HCT116 (cell line): Measurements from ENCODE around the gene KCNK15. TPM values are rescaled to one million over a fixed set of nuclear protein-coding genes. Genes with fewer than 3 reads are reported as not detected.

ENCODE experiments used
- ATAC-seq: fragments of 200-7000 bp; cut with Tn5 transposase; 2 replicates; pipeline ENCODE4 v1.9.1; 2020; ENCODE audit warnings: mild to moderate bottlenecking, moderate library complexity
- BruUV-seq: library from RNA; stranded (reverse); fragments of 400-500 nt; replicated peaks from 2 replicates; lab custom pipeline; 2021; lab: Mats Ljungman, UMichigan
- CTCF ChIA-PET: fragments of 300-600 bp; sonication (Branson Sonifier 250); formaldehyde crosslinking; loops from one replicate; lab custom pipeline; 2021; ENCODE audit warnings: antibody characterized with exemption; lab: Charles Lee
- POLR2A ChIA-PET: fragments of 300-600, 350-600 bp; sonication (Branson Sonifier 250); formaldehyde crosslinking; loops from one replicate; lab custom pipeline; 2021; ENCODE audit warnings: antibody characterized with exemption; lab: Charles Lee
- RAD21 ChIA-PET, 2 experiments: fragments of 300-600 bp; sonication (Branson Sonifier 250); formaldehyde crosslinking; loops; one replicate each; lab custom pipeline; 2023; ENCODE audit warnings: low total read pairs in 2 of 2; ENCODE audit not compliant: uncharacterized antibody in 2 of 2, unreplicated experiment in 2 of 2, low non-redundant PET in 1 of 2; lab: Charles Lee
- DNase-seq: peaks from one replicate; pipeline ENCODE4 v3.0.0-alpha.2; 2010; ENCODE audit warnings: low read depth, low spot score
- H2AFZ ChIP-seq: fragments of 200-600 bp; shearing (Covaris generic), sonication (generic); 2 replicates; pipeline ENCODE4 v1.6.1; 2017; ENCODE audit warnings: low read depth, mixed run types, mixed read lengths, antibody characterized with exemption, low read length; ENCODE audit not compliant: poor library complexity, severe bottlenecking
- H3K27ac ChIP-seq: 2 replicates; pipeline ENCODE4 v1.5.1; 2012; ENCODE audit warnings: low read depth, low read length
- H3K27me3 ChIP-seq: fragments of 200-600 bp; sonication (generic); 2 replicates; pipeline ENCODE4 v1.6.1; 2016; ENCODE audit warnings: mixed run types, low read length, mixed read lengths; ENCODE audit not compliant: insufficient read depth
- H3K36me3 ChIP-seq, 2 experiments: fragments of 200-500 bp in 1 of 2; fragments of 200-600 bp in 1 of 2; sonication (Bioruptor generic) in 1 of 2; sonication (generic) in 1 of 2; 2 replicates each; pipeline versions ENCODE4 v1.5.1 to v1.6.1; 2014 to 2016; ENCODE audit warnings: low read length in 2 of 2, inconsistent platforms in 1 of 2, mixed read lengths in 1 of 2, mixed run types in 1 of 2; ENCODE audit not compliant: insufficient read depth in 2 of 2, control insufficient read depth in 1 of 2
- H3K4me1 ChIP-seq, 2 experiments: fragments of 200-600 bp in 1 of 2; sonication (generic) in 1 of 2; 2 replicates each; pipeline versions ENCODE4 v1.5.1 to v1.6.1; 2012 to 2017; ENCODE audit warnings: low read length in 2 of 2, inconsistent platforms in 1 of 2, mild to moderate bottlenecking in 1 of 2, mixed read lengths in 1 of 2, mixed run types in 1 of 2, moderate library complexity in 1 of 2; ENCODE audit not compliant: insufficient read depth in 2 of 2, control insufficient read depth in 1 of 2
- H3K4me2 ChIP-seq: fragments of 200-600 bp; sonication (generic); 2 replicates; pipeline ENCODE4 v1.6.1; 2017; ENCODE audit warnings: mixed run types, low read length, mixed read lengths
- H3K4me3 ChIP-seq, 2 experiments: fragments of 200-600 bp in 1 of 2; sonication (generic) in 1 of 2; replicated peaks in 1 of 2; 2 replicates each; pipeline ENCODE4 v1.5.1; 2011 to 2016; ENCODE audit warnings: low read length in 2 of 2, control low read depth in 1 of 2, low read depth in 1 of 2, mild to moderate bottlenecking in 1 of 2, mixed read lengths in 1 of 2, mixed run types in 1 of 2
- H3K79me2 ChIP-seq: fragments of 200-600 bp; sonication (generic); 2 replicates; pipeline ENCODE4 v1.6.1; 2017; ENCODE audit warnings: mild to moderate bottlenecking, mixed run types, low read length, moderate library complexity, mixed read lengths; ENCODE audit not compliant: insufficient read depth
- H3K9ac ChIP-seq: fragments of 200-600 bp; sonication (generic); 2 replicates; pipeline ENCODE4 v1.6.1; 2016; ENCODE audit warnings: low read length, mixed read lengths
- H3K9me2 ChIP-seq: fragments of 200-600 bp; sonication (generic), shearing (Covaris generic); 2 replicates; pipeline ENCODE4 v1.6.1; 2017; ENCODE audit warnings: mixed run types, mild to moderate bottlenecking, moderate library complexity; ENCODE audit not compliant: insufficient read depth
- H3K9me3 ChIP-seq, 2 experiments: fragments of 200-500 bp in 1 of 2; fragments of 200-600 bp in 1 of 2; sonication (Bioruptor generic) in 1 of 2; sonication (generic) in 1 of 2; 2 replicates each; pipeline ENCODE4 v1.6.1; 2014 to 2017; ENCODE audit warnings: low read length in 2 of 2, mixed read lengths in 2 of 2, inconsistent platforms in 1 of 2, low read depth in 1 of 2, mild to moderate bottlenecking in 1 of 2, mixed run types in 1 of 2, moderate library complexity in 1 of 2; ENCODE audit not compliant: control insufficient read depth in 1 of 2, insufficient read depth in 1 of 2
- H4K20me1 ChIP-seq: fragments of 200-600 bp; sonication (generic), shearing (Covaris generic); 2 replicates; pipeline ENCODE4 v1.6.1; 2017; ENCODE audit warnings: mixed run types, mild to moderate bottlenecking, moderate library complexity; ENCODE audit not compliant: insufficient read depth
- CEBPB ChIP-seq: IDR thresholded peaks from 2 replicates; pipeline ENCODE4 v1.6.1; 2012; ENCODE audit warnings: low read depth
- CTCF ChIP-seq, 3 experiments: fragments of 200-600 bp in 1 of 3; sonication (generic) in 1 of 3; IDR thresholded peaks in 2 of 3; conservative IDR thresholded peaks in 1 of 3; 2 replicates each; pipeline ENCODE4 v1.5.1; 2012 to 2017; ENCODE audit warnings: low read depth in 2 of 3, low read length in 2 of 3, antibody characterized with exemption in 1 of 3, borderline replicate concordance in 1 of 3, control low read depth in 1 of 3, mild to moderate bottlenecking in 1 of 3, mixed read lengths in 1 of 3, mixed run types in 1 of 3, moderate library complexity in 1 of 3; ENCODE audit not compliant: insufficient read depth in 1 of 3
- EGR1 ChIP-seq: IDR thresholded peaks from 2 replicates; pipeline ENCODE4 v1.6.1; 2012; ENCODE audit warnings: low read depth
- JUND ChIP-seq: IDR thresholded peaks from 2 replicates; pipeline ENCODE4 v1.6.1; 2012
- POLR2AphosphoS5 ChIP-seq: IDR thresholded peaks from 2 replicates; pipeline ENCODE4 v1.6.1; 2011; ENCODE audit warnings: mild to moderate bottlenecking, low read depth, low read length, moderate library complexity
- SP1 ChIP-seq: IDR thresholded peaks from 2 replicates; pipeline ENCODE4 v1.6.1; 2012; ENCODE audit warnings: low read depth
- SRF ChIP-seq: IDR thresholded peaks from 2 replicates; pipeline ENCODE4 v1.6.1; 2012; ENCODE audit warnings: low read depth
- TCF7L2 ChIP-seq: IDR thresholded peaks from 2 replicates; pipeline ENCODE4 v1.7.0; 2011; ENCODE audit warnings: borderline replicate concordance, inconsistent platforms; ENCODE audit not compliant: insufficient read depth, insufficient read length; ENCODE audit errors: extremely low read depth
- YY1 ChIP-seq: IDR thresholded peaks from 2 replicates; pipeline ENCODE4 v1.6.1; 2011; ENCODE audit warnings: low read length, low read depth, moderate library complexity, mild to moderate bottlenecking; ENCODE audit not compliant: insufficient replicate concordance; ENCODE audit errors: extremely low read depth
- intact Hi-C: fragments of 100-400 bp; cut with micrococcal nuclease; formaldehyde crosslinking; loops from 2 replicates; pipeline ENCODE4 v1.10.0; 2022
- total RNA-seq: library from RNA; stranded (reverse); gene quantifications from one replicate; pipeline ENCODE4 v1.2.1, GENCODE V29; 2021; ENCODE audit not compliant: unreplicated experiment
- TF ChIP-seq, protein P1 (sequence below): IDR thresholded peaks from 2 replicates; pipeline ENCODE4 v1.6.1; 2012; ENCODE audit warnings: low read depth

Gene KCNK15
- total RNA-seq, 1 experiment from 2014 or later, result not detected

- DNase-seq (no peak), ATAC-seq (no peak)
- Histone ChIP-seq H3K27me3 (no peaks in the 10 kb centered on the region), H3K36me3 (no peaks in the 10 kb centered on the region), H4K20me1 (no peaks in the 10 kb centered on the region), H3K9me3 (no peaks in the 10 kb centered on the region), H3K27ac (no peak overlapping the region), H2AFZ (no peak overlapping the region), H3K79me2 (no peaks in the 10 kb centered on the region), H3K4me3 (no peak overlapping the region), H3K4me2 (no peak overlapping the region), H3K9me2 (no peaks in the 10 kb centered on the region), H3K4me1 (peaks cover 31 to 35% of the 10 kb centered on the region in 2 experiments), H3K9ac (no peak overlapping the region)
- intact Hi-C loops, result no loop called here
- BruUV-seq, result no TSS peak
- RAD21 ChIA-PET, result no interaction called here
- TF ChIP-seq YY1 (no peak), SP1 (no peak), JUND (no peak), CEBPB (no peak), SRF (no peak), EGR1 (no peak), TCF7L2 (no peak), POLR2AphosphoS5 (no peak), CTCF (IDR thresholded peaks at IDR 0.05 in 2 of 3, conservative IDR thresholded peaks at IDR 0.05 in 1 of 3; ENCODE audit: borderline replicate concordance in 1 of 3, insufficient read depth in 1 of 3, low read depth in 2 of 3, low read length in 2 of 3) (no peak)
- TF ChIP-seq, protein P1, sequence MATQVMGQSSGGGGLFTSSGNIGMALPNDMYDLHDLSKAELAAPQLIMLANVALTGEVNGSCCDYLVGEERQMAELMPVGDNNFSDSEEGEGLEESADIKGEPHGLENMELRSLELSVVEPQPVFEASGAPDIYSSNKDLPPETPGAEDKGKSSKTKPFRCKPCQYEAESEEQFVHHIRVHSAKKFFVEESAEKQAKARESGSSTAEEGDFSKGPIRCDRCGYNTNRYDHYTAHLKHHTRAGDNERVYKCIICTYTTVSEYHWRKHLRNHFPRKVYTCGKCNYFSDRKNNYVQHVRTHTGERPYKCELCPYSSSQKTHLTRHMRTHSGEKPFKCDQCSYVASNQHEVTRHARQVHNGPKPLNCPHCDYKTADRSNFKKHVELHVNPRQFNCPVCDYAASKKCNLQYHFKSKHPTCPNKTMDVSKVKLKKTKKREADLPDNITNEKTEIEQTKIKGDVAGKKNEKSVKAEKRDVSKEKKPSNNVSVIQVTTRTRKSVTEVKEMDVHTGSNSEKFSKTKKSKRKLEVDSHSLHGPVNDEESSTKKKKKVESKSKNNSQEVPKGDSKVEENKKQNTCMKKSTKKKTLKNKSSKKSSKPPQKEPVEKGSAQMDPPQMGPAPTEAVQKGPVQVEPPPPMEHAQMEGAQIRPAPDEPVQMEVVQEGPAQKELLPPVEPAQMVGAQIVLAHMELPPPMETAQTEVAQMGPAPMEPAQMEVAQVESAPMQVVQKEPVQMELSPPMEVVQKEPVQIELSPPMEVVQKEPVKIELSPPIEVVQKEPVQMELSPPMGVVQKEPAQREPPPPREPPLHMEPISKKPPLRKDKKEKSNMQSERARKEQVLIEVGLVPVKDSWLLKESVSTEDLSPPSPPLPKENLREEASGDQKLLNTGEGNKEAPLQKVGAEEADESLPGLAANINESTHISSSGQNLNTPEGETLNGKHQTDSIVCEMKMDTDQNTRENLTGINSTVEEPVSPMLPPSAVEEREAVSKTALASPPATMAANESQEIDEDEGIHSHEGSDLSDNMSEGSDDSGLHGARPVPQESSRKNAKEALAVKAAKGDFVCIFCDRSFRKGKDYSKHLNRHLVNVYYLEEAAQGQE, result no peak
- CTCF ChIA-PET, result interaction anchor here (1.4 kb wide), 1 partner anchor 11 kb away, joined by 3 read pairs; no protein-coding TSS in a partner anchor
- POLR2A ChIA-PET, result no interaction called here
Measured at GRCh38 chr20:44723798-44724362, 21.8 kb upstream of the KCNK15 start.
